ENCODE results near the gene PSD4.

GRCh38 chr2:113175736-113176695, 2.2 kb downstream of the PSD4 start:
- TF ChIP-seq CTCF (IDR thresholded peaks at IDR 0.05; ENCODE audit: low read depth, low read length) (no peak), EZH2phosphoT487 (IDR thresholded peaks at IDR 0.05; ENCODE audit: low read depth) (no peak)
